SKM-1 (cell line): ENCODE results near the gene PRKAR2A.

Experiments used
- DNase-seq: peaks from one replicate; lab custom pipeline; 2025; ENCODE audit not compliant: unreplicated experiment; lab: John Stamatoyannopoulos, UW

The PRKAR2A gene

DNA sequence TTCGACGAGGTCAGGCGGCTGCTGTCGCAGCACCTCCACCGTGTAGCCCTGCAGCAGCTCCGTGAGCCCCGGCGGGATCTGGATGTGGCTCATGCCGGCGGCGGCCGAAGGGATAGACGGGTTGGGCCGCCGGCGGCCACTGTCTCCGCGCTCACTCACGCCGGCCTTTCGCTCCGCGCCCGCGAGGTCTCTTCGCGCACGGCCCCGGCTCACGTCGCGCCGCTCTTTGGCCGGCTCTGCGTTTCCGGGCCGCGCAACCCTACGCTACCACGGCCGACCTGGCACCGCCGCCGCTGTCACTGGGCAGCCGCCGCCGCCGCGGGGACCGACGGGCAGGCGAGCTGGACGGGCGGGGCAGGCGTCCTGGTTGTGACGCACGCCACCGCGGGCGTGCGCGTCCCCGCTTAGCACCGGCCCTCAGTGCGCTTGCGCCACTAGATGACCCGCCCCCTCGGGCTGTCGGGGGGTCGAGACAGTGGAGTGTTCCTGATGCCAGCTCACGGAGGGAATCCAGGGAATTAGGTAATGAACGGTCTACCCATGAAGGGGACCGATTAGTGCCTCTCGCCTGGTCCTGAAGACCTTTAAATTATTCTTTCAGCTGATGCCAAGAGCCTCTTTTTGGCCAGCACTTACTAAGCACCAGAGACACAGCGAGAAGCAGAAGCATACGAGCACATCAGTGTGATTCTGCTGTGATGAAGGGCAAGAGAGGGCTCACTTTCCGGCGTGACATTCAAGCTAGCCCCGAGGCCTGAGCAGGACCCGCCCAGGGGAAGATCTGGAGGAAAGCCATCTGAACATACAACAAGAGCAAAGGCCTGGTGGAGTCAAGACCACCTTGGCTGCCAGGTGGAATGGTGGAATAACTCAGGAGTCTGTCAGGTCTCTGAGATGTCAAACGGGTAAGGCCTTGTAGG, at the start of gene PRKAR2A:
Gene PRKAR2A (minus strand): TSS at position 371 of the 920 bp plus-strand sequence. CDS start 278 bp downstream, at position 93.
- peak; percentile 76 for DNase-seq

- DNase-seq, result no peak
Observed at GRCh38 chr3:48896936-48897335, 49.3 kb upstream of the PRKAR2A start.

- DNase-seq, result no peak
Observed at GRCh38 chr3:48894516-48894915, 46.8 kb upstream of the PRKAR2A start.

- DNase-seq, result no peak
Observed at GRCh38 chr3:48891606-48892005, 43.9 kb upstream of the PRKAR2A start.

DNA sequence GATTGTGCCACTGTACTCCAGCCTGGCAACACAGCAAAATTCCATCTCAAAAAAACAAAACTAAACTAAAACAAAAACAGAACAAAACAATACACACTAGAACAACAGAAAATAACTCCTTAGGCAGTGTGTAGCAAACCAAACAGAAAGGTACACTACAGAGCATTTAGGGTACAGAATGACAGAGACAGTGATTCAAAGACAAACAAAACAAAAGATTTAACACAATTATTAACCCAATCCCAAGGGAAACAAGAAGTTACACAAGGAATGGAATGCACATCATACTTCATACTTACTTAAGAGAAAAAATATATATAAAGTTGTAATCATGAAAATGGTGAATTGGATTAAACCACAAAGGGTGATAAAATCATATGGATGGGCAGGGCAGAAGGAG, 38.1 kb upstream of the PRKAR2A start:
- no peak for DNase-seq

DNA sequence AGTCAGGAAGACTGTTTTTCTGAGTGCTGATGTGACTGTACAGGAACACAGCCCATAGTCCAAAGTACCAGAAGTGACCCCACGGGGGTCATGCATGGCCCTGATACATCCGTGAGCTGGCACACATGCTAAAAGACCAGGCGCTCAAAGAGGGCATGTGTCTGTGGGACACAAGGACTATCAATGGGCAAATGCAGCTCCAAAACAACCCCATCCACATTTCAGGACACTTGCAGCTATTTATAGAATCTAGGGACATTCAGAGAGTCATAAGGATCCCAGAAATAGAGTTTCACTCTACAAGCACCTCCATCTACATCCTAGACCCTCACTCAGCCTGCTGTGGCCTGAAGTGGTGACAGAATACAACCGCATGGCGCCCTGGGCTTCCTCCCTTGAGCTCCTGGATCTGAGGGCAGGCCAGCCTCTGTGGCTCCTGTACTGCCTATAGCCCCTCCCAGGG, 34.0 kb upstream of the PRKAR2A start:
- no peak for DNase-seq

DNA sequence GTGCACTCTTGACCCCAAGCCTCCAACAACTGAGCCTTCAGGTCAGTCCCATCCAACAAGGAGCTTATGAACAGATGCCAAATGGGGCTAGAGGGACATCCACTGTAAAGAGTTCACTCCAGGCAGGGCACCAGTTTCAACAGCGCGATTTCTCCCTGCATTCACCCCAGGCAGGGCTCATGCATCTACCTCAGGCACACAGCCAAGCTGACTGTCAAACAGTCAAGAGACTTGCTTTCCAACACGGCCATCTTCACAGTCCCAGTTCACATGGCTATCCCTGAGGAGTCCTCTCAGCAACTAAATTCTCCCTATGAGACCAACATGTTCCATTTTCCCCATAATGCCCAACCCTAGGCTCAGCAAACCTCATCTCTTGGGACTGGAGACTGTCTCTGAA, 33.3 kb upstream of the PRKAR2A start:
- no peak for DNase-seq

DNA sequence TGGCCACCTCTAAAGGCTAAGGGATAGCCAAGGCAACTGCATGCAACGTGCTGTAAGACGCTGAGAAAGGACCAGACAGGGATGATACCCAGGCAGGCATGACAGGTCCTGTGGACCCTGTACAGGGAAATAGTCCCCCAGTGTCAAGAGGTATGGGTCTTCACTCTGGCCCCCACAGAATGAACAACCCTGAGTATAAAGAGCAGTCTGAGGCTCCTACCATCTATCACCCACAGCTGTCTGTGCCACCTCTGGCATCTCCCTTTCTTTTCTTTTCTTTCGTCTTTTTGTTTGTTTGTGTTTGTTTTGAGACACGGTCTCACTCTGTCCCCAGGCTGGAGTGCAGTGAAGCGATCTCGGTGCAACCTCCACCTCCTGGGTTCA, 32.3 kb upstream of the PRKAR2A start:
- no peak for DNase-seq

GRCh38 chr3:48879307-48879993, 31.8 kb upstream of the PRKAR2A start:
- DNase-seq, result no peak

DNA sequence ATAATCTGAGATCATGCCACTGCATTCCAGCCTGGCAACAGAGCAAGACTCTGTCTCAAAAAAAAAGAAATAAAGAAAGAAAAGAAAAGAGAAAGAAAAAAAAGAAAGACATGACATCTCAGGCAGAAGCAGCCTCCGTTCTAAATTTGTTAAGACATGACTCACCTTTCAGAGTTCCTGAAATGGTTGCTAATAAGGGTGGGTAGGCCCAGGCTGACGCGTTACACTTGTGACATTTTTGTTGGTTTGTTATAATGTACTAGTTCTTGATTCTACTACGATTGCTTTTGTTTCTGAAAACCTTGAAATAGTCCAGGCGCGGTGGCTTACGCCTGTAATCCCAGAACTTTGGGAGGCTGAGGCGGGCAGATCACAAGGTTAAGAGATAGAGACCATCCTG, 30.0 kb upstream of the PRKAR2A start:
- DNase-seq, result no peak

- no peak for DNase-seq
Observed at GRCh38 chr3:48863122-48863521, 15.4 kb upstream of the PRKAR2A start.

DNA sequence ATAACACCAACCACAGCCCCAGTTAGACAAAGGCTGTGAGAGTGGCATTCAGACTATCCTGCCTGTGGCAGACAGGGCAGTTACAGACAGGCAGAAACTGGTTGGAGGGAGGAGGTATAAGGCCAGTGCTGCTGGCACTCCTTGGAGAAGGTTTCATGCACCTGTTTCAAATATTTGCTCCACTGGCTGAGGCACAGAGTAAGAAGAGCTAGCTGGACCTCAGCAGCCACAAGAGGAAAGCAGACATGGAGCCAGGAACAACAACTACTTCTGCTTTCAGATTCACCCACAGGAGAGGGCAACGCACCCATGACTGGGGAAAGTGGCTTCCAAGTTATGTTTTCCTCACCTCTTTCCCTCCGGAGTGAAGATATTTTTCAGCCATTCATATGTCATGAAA, 11.5 kb upstream of the PRKAR2A start:
- no peak for DNase-seq

DNA sequence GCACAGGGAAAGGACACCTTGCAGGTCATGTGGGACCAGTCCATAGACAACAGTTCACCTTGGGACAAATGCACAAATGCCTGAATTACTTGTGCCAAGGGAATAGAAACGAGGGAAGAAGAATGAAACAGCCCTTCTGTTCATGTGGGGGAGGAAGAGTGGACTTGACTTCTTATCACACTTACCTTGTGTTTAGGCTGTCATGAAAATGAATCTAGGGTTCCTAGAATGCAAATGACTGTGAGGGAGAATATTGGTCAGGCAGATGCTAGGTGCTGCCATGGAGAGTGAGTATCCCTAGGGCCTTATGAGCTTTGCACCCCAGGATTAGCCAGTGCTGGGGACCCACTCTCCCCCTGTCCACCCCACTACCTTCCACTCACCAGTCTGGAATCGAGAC, 11.0 kb upstream of the PRKAR2A start:
- no peak for DNase-seq

- no peak for DNase-seq
Observed at GRCh38 chr3:48857641-48858040, 10.0 kb upstream of the PRKAR2A start.

DNA sequence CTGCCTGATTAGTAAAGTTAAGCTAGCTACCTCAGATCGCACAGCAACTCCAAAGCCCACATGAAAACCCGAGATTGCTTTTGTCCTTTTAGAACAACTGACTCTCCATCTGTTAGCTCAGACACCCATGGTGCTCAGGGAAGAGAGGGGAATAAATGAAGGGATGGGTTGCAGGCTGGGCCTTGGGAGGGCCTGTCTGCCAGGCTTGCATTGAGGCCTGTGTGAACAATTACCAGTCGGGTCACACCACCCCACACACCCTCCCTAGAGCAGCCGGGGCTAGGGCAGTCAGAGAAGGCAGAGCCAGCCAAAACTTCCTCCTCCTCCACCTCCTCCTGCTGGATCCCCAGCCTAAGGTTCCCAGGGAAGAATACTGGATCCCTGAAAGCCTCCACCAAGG, 8.8 kb upstream of the PRKAR2A start:
- DNase-seq, result no peak

DNA sequence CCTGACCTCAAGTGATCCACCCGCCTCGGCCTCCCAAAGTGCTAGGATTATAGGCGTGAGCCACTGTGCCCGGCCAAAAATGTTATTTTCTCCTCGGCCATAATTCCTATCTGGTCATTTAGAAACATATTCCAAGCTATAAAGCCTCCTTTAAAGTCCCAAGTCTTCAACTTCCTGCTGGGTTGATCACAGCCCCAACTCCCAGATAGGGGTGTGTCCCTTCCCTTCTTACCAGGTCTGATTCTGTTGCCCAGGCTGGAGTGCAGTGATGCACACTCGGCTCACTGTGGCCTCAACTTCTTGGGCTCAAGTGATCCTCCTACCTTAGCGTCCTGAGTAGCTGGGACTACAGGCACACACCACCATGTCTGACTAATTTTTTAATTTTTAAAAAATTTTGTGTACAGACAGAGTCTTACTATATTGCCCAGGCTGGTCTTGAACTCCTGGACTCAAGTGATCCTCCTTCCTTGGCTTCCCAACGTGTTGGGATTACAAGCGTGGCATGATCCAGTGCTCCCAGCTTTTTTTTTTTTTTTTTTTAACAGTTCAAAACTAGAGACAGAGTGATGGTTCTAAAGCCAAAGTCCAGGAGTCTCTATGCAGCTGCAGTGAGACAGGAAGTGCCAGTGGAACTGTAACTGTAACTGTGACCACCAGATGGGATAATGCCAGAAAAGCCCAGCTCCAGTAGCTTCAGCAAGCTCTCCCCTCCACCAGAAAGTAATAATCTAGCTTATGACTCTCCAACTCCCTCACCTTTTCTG, 8.2 kb upstream of the PRKAR2A start:
- DNase-seq, result no peak

DNA sequence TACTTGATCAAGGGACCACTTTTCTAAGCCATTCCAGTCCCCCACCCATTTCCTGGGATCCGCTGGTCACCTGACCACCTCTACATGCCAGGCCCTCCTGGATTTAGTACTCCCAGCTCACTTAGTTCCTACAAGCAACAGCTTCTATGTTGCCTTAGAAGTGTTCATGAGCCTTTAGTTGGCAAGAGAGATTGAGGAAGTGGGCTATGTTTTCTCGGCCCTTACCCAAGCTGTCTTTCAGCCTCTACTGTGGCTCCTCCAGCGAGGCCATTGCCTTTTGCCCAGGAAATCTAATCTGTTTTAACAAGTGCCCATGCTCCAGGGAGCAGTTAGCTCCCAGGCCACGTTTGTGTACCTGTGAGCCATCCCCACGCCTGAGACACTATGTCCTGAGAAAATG, 4.5 kb upstream of the PRKAR2A start:
- DNase-seq, result no peak

- DNase-seq, result no peak
Observed at GRCh38 chr3:48851407-48851806, 3.7 kb upstream of the PRKAR2A start.

DNA sequence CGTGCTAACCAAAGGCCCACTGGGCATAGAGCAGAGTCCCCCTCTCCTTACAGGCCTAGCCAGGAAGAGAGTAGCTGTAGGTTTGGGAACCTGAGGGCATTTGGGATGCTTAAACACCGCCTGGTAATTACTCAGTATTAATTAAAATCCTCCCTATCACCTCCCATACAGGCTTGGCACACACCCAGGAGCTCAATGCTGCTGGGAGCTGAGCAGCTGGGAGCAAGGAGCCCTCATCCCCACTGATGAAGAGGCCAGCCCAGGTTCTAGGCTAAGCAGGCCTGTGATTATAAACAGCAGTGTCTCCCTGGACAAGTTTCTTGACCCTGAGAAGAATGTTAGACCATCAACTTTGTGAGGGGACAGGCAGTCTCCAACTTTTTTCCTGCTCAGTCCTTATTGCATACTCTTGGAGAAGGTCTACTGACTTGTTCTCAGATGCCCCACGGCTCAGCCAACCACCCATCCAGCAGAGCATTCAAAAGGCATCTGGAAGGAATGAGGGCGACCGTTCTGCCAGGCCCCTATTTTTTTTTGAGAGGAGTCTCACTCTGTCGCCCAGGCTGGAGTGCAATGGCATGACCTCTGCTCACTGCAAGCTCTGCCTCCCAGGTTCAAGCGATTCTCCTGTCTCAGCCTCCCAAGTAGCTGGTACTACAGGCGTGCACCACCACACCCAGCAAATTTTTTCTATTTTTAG, 1.3 kb upstream of the PRKAR2A start:
- no peak for DNase-seq

DNA sequence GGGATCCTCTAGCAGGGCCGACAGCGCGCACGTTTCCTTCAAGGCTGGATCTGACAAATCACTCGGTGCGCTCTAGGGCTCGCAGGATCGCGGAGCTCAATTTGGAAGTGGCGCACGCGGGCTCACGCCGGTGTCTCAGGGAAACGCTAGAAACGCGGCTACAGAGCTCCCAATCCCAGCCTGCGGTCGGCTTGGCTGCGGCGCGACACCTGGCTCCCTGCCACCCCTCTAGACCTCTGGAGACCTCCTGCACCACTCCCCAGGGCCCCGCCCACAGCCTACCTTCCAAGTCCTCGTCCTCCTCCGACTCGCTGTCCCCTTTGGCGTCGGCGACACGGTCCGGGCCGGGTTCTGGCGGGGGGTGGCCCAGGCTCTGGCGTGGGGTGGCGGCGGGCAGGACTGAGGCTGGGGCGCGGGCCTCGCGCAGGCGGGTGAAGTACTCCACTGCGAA, 596 bp downstream of the PRKAR2A start:
- DNase-seq, result no peak

- no peak for DNase-seq
Observed at GRCh38 chr3:48845170-48845569, 2.5 kb downstream of the PRKAR2A start.
